Fibroblast of lung (primary cell): Measurements from ENCODE around the gene CX3CR1.

Experiments
- EZH2 ChIP-seq: IDR thresholded peaks from 2 replicates; pipeline ENCODE4 v1.5.1; 2012; ENCODE audit warnings: low read length, control low read depth, mild to moderate bottlenecking; ENCODE audit errors: missing control alignments
- TF ChIP-seq, protein P1 (sequence below), 2 donors: IDR thresholded peaks in 1 of 2; conservative IDR thresholded peaks in 1 of 2; 1 replicate in 1 of 2; 2 replicates in 1 of 2; pipeline ENCODE4 v1.5.1; 2011 to 2012; ENCODE audit warnings: low read length in 2 of 2, control low read depth in 1 of 2, inconsistent platforms in 1 of 2, low read depth in 1 of 2, mild to moderate bottlenecking in 1 of 2

DNA sequence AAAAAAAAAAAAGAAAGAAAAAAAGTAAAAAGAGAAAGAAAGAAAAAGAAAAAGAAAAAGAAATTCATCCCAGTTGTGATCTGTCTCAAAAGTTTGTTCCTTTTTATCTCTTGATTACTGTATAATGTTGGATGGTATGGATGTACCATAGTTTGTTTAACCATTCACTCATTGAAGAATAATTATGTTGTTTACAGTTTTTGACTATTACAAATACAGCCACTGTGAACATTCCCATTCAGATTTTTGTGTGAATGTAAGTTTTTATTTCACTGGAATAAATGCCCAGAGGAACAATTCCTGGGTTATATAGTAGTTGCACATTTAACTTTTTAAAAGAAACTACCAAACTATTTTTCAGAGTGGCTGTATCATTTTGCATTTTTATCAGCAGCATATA is 39.4 kb upstream of the CX3CR1 start:
- TF ChIP-seq EZH2 = no peak
- TF ChIP-seq, protein P1, sequence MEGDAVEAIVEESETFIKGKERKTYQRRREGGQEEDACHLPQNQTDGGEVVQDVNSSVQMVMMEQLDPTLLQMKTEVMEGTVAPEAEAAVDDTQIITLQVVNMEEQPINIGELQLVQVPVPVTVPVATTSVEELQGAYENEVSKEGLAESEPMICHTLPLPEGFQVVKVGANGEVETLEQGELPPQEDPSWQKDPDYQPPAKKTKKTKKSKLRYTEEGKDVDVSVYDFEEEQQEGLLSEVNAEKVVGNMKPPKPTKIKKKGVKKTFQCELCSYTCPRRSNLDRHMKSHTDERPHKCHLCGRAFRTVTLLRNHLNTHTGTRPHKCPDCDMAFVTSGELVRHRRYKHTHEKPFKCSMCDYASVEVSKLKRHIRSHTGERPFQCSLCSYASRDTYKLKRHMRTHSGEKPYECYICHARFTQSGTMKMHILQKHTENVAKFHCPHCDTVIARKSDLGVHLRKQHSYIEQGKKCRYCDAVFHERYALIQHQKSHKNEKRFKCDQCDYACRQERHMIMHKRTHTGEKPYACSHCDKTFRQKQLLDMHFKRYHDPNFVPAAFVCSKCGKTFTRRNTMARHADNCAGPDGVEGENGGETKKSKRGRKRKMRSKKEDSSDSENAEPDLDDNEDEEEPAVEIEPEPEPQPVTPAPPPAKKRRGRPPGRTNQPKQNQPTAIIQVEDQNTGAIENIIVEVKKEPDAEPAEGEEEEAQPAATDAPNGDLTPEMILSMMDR (conservative IDR thresholded peaks at IDR 0.05 in 1 of 2, IDR thresholded peaks at IDR 0.05 in 1 of 2; ENCODE audit: low read depth in 1 of 2, low read length in 2 of 2) = no peak
